Thyroid gland (tissue), 4 donors: ENCODE results near the gene RFX2. TPM values are rescaled to one million over a fixed set of nuclear protein-coding genes. Genes with fewer than 3 reads are reported as not detected.
"Not testable (repeated sequence)": the region's sequence is repeated elsewhere in the genome, so short reads cannot be mapped to it uniquely, and the experiment has no call there.

Experiments used
- DNase-seq, 2 donors: peaks; one replicate each; pipeline ENCODE4 v3.0.0-alpha.2; 2019
- H3K27ac ChIP-seq, 3 donors: fragments of 200-600 bp; sonication (generic); 1 replicate in 2 of 3; 2 replicates in 1 of 3; pipeline ENCODE4 v1.5.1; 2016 to 2019; ENCODE audit warnings: mild to moderate bottlenecking in 1 of 3, moderate library complexity in 1 of 3
- H3K27me3 ChIP-seq: fragments of 200-600 bp; sonication (generic); one replicate; pipeline ENCODE4 v1.5.1; 2019
- H3K36me3 ChIP-seq, 2 donors: fragments of 200-600 bp; sonication (generic); one replicate each; pipeline ENCODE4 v1.5.1; 2016 to 2019
- H3K4me1 ChIP-seq, 2 donors: fragments of 200-600 bp; sonication (generic); one replicate each; pipeline ENCODE4 v1.5.1; 2017 to 2019
- H3K4me3 ChIP-seq, 3 donors: fragments of 200-600 bp; sonication (generic); replicated peaks in 1 of 3; 1 replicate in 2 of 3; 2 replicates in 1 of 3; pipeline ENCODE4 v1.5.1; 2016; ENCODE audit warnings: mild to moderate bottlenecking in 1 of 3
- H3K9me3 ChIP-seq: fragments of 200-600 bp; sonication (generic); one replicate; pipeline ENCODE4 v1.5.1; 2017
- CTCF ChIP-seq, 6 experiments: fragments of 200-600 bp in 3 of 6; fragments of 450-650 bp in 3 of 6; sonication (generic) in 3 of 6; IDR thresholded peaks; one replicate each; pipeline ENCODE4 v1.5.1; 2016 to 2019; ENCODE audit warnings: antibody characterized with exemption in 6 of 6, mild to moderate bottlenecking in 2 of 6, inconsistent platforms in 1 of 6, moderate library complexity in 1 of 6
- POLR2A ChIP-seq, 2 donors: fragments of 450-650 bp; IDR thresholded peaks; one replicate each; pipeline ENCODE4 v1.6.1; 2017; ENCODE audit warnings: antibody characterized with exemption in 2 of 2, mild to moderate bottlenecking in 2 of 2, moderate library complexity in 1 of 2
- WGBS, 2 donors: methylation state at CpG; one replicate each; pipeline ENCODE4 v1.1.5; 2017; 5-methylcytosine and 5-hydroxymethylcytosine counted together
- intact Hi-C: fragments of 100-400 bp; cut with DNase I; formaldehyde crosslinking; loops from one replicate; pipeline ENCODE4 v1.15.1; 2023
- total RNA-seq, 4 donors: library from RNA; depleted of rRNA; stranded (reverse); fragments of >200 nt; gene quantifications; one replicate each; pipeline ENCODE4 v1.2.3, GENCODE V29; 2016

The RFX2 gene
- total RNA-seq, 4 donors from 2014 or later, result 4.1 to 10.6 (median 7.7) TPM

GRCh38 chr19:6032827-6033226 lies 77.5 kb downstream of the RFX2 start:
- intact Hi-C loops, result no loop called here
- H3K27ac ChIP-seq, result no peak overlapping the region
- no peak for TF ChIP-seq POLR2A (IDR thresholded peaks at IDR 0.05)
- TF ChIP-seq CTCF (IDR thresholded peaks at IDR 0.05), result no peak
- no peak for DNase-seq
- H3K36me3 ChIP-seq, result no peaks in the 10 kb centered on the region
- H3K4me1 ChIP-seq, result no peaks in the 10 kb centered on the region
- 91 to 95% methylated on average over 9 of the region's 9 CpGs for WGBS, 2 donors
- H3K27me3 ChIP-seq, result no peaks in the 10 kb centered on the region
- H3K9me3 ChIP-seq, result no peaks in the 10 kb centered on the region
- no peak overlapping the region for H3K4me3 ChIP-seq

GRCh38 chr19:6032381-6032780 lies 77.9 kb downstream of the RFX2 start:
- H3K27ac ChIP-seq, result no peak overlapping the region
- TF ChIP-seq CTCF (IDR thresholded peaks at IDR 0.05) (no peak), POLR2A (IDR thresholded peaks at IDR 0.05) (no peak)
- H3K27me3 ChIP-seq, result no peaks in the 10 kb centered on the region
- H3K9me3 ChIP-seq, result no peaks in the 10 kb centered on the region
- no peaks in the 10 kb centered on the region for H3K36me3 ChIP-seq
- DNase-seq, result no peak
- intact Hi-C loops, result no loop called here
- no peaks in the 10 kb centered on the region for H3K4me1 ChIP-seq
- 87 to 89% methylated on average over 4 of the region's 4 CpGs for WGBS, 2 donors
- no peak overlapping the region for H3K4me3 ChIP-seq

GRCh38 chr19:6030214-6030507 lies 80.1 kb downstream of the RFX2 start:
- no peaks in the 10 kb centered on the region for H3K9me3 ChIP-seq
- no peaks in the 10 kb centered on the region for H3K4me1 ChIP-seq
- no peak for DNase-seq
- intact Hi-C loops, result no loop called here
- TF ChIP-seq POLR2A (IDR thresholded peaks at IDR 0.05) (no peak), CTCF (IDR thresholded peaks at IDR 0.05) (no peak)
- H3K36me3 ChIP-seq, result no peaks in the 10 kb centered on the region
- no peaks in the 10 kb centered on the region for H3K27me3 ChIP-seq
- WGBS, 2 donors, result 84 to 91% methylated on average over 3 of the region's 3 CpGs
- no peak overlapping the region for H3K4me3 ChIP-seq
- H3K27ac ChIP-seq, result no peak overlapping the region

- TF ChIP-seq POLR2A (IDR thresholded peaks at IDR 0.05), result no peak
- no peak for TF ChIP-seq CTCF (IDR thresholded peaks at IDR 0.05)
Measured at GRCh38 chr19:6026390-6027227, 83.7 kb downstream of the RFX2 start.

GRCh38 chr19:6024756-6025155 lies 85.5 kb downstream of the RFX2 start:
- not testable (repeated sequence) for H3K27me3 ChIP-seq, DNase-seq, H3K4me3 ChIP-seq, H3K36me3 ChIP-seq, H3K9me3 ChIP-seq, H3K4me1 ChIP-seq, H3K27ac ChIP-seq
- 94 to 95% methylated on average over 27 of the region's 27 CpGs for WGBS, 2 donors
- intact Hi-C loops, result loop anchor here (5.0 kb wide), 2 partner anchors 37 to 217 kb away; partner anchors contain the start of gene NRTN

More at GRCh38 chr19:6026390-6027227, 83.7 kb downstream of the RFX2 start:
- H3K4me1 ChIP-seq, result peaks cover 0 to 10% of the 10 kb centered on the region in 2 donors
- WGBS, 2 donors, result 95 to 96% methylated on average over 30 of the region's 30 CpGs
- no peak for DNase-seq
- intact Hi-C loops, result no loop called here
- no peak overlapping the region for H3K27ac ChIP-seq
- H3K4me3 ChIP-seq, result no peak overlapping the region
- H3K36me3 ChIP-seq, result no peaks in the 10 kb centered on the region
- H3K9me3 ChIP-seq, result no peaks in the 10 kb centered on the region
- H3K27me3 ChIP-seq, result no peaks in the 10 kb centered on the region
